Uterine smooth muscle cell (primary cell): Measurements from ENCODE around the gene KPNA3. TPM values are rescaled to one million over a fixed set of nuclear protein-coding genes. Genes with fewer than 3 reads are reported as not detected.

Experiments used
- total RNA-seq: library from RNA; depleted of rRNA; stranded (reverse); fragments of >200 nt; gene quantifications from 2 replicates; pipeline ENCODE4 v1.2.3, GENCODE V29; 2014

Gene KPNA3, protein sequence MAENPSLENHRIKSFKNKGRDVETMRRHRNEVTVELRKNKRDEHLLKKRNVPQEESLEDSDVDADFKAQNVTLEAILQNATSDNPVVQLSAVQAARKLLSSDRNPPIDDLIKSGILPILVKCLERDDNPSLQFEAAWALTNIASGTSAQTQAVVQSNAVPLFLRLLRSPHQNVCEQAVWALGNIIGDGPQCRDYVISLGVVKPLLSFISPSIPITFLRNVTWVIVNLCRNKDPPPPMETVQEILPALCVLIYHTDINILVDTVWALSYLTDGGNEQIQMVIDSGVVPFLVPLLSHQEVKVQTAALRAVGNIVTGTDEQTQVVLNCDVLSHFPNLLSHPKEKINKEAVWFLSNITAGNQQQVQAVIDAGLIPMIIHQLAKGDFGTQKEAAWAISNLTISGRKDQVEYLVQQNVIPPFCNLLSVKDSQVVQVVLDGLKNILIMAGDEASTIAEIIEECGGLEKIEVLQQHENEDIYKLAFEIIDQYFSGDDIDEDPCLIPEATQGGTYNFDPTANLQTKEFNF
- 34.9 and 41.3 TPM in 2 replicates for total RNA-seq

DNA sequence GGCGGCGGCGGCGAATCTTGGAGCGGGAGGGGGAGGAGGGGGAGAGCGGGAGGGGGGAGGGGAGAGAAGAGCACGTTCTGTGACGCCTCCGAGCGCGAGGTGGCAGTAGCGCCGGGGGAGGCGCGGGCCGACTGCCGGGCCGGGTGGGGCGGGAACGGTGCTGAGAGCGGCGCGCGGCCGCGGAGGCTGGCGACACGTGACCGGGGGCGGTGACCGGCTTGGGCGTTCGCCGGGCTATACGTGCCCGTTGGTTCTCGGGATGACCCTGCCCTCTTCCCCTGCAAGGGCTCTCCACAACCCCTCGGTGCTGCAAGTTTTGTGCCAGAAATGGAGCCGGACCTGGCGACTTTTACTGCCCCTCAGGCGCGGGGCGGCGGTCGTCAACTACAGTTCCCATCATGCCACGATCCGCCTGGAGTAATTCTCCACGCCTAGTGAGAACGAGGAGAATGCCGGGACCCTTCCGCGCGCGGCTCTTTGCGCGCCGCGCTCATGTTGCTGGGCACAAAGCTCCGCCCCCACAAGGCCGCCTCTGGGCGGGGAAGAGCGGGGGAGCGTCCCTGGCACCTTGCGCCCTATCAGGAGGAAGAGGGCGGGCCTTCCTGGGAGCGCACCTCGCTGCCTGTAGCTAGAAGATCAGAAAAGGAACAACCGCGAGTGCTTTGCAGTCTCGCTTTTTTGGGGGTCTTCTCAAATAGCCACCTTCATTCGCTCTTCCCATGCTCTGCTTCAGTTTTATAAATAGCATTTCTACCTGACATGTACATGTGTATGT, at the start of gene KPNA3:
KPNA3 (minus strand) TSS at position 133 of the 775 bp plus-strand sequence. CDS start 176 bp downstream, outside the sequence.

DNA sequence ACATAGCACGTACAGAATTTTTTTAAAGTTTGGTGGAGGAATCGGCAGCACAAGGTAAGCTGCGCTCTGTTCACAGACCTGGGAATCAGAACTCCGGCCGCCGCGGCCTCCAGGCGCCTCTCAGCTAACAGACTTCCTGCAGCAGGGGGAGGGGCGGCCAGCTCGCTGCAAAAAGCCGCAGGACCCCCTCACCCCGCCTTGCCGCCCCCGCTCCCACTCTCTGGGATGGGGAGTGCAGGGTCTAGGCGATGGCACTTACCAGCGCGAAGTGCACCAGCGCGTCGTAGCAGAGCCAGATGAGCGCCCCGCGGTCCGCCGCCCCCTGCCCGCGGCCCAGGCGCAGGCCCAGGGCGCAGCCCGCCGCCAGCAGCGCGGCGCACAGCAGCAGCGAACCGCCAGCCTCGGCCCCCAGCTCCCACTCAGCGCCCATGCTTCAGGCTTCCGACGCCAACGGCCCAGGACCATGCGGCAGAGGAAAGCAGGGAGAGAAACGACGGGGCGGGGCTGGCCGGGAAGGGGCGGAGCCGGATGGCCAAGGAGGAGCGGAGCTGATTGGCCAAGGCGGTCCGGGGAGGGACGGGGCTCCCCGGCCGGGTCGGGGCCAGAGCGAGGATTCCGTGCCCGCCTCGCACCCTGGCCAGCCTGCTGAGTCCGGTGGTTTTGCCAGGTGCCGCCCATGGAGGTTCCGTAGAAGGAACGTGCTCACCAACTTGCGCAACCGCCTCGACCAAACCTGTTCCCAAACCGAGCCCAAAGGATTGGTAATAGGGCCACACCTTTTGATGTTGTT, 101.3 kb downstream of the KPNA3 start, which contains the start of gene EBPL:
EBPL (minus strand) TSS at position 492 of the 790 bp plus-strand sequence; CDS start at position 430, 62 bp downstream.

Other genes starting within 250 kb of the KPNA3 start
- gene RCBTB1, start 207.1 kb downstream of the KPNA3 start, total RNA-seq: 23.2 and 25.2 TPM in 2 replicates
- not detected in 2 replicates for gene ARL11, start 164.2 kb downstream of the KPNA3 start, total RNA-seq
- 69.4 and 73.5 TPM in 2 replicates for gene EBPL, start 101.2 kb downstream of the KPNA3 start, total RNA-seq
- gene SPRYD7, start 143.7 kb upstream of the KPNA3 start, total RNA-seq: 6.8 and 8.5 TPM in 2 replicates
- gene TRIM13, start 204.4 kb upstream of the KPNA3 start, total RNA-seq: 16.5 and 21.4 TPM in 2 replicates
- gene KCNRG, start 222.8 kb upstream of the KPNA3 start, total RNA-seq: 3.0 and 3.4 TPM in 2 replicates